HG03159 (cell line): ENCODE results near the gene LARP7.
A peak's percentile ranks its signal among the peaks of the same experiment; 100 is the strongest.
"Not testable (repeated sequence)": the region's sequence is repeated elsewhere in the genome, so short reads cannot be mapped to it uniquely, and the experiment has no call there.

Experiments
- ATAC-seq: cut with Tn5 transposase; IDR thresholded peaks from one replicate; pipeline ENCODE4 v1.9.1; 2021; ENCODE audit warnings: mild to moderate bottlenecking, moderate library complexity; ENCODE audit not compliant: unreplicated experiment

LARP7 gene

DNA sequence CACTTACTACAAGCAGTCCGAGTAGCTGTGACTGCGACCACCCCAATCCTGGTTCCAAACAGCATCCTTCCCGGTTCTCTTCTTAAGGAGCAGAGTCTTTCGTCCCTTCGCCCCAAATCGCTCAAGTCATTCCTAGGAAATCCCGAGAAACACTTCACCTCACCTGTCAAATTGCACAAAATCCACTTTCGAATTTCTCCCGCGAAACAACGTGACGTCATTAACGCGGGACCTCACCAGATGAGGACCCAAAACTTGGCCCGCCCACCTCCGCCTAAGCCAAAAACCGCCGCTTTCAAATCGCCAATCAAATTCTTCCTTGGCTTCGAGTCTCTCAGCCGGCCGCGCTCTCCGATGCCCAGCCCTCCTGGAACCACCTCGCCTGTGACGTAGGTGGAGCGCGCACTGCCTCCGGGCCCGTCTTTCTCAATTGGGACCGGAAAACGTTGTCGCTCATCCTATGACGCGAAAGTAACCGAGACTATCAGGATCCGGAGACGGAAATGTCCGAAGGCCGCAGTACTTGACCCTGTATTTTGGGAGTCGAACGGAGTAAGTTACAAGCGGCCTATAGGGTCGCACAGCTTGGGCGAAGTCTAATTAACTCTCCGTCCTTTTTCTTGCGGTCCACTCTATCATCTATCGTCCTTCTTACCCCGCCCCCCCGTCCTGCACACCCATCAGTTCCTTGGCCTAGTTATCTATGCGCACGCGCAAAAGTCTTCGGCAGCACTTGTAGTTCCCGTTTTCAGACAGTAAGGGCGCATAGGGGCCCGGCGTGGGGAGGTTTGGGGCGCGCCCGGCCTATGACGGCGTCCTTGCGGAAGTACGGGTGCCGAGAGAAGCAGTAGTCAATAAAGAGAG lies at the start of gene LARP7, which contains the start of gene ZGRF1:
TSS of gene LARP7 (plus strand) at position 456 of the 864 bp plus-strand sequence. CDS start 7,527 bp downstream, outside the sequence.
TSS of gene ZGRF1 (minus strand) at position 222 of the 864 bp plus-strand sequence. CDS start 3,733 bp downstream, outside the sequence.
- ATAC-seq: peak; percentile 93

DNA sequence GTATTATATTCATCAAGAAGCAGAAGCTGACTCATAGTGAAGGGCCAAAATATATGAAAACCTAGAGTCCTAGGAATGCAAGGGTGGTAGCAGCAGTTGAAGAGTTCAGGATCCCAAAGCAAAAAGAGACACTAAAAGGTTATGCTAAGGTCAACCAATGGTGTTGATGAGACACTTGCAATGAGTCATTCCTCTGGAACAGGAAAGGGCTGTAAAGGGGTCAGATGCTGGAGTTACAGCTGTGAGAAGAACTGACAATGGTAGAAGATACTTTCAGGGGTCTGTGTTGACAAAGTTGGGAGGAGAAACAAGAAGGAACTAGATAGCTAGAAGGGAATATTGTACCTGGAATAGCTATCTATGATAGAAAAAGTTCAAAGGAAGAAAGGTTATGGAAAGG lies 47.7 kb upstream of the LARP7 start:
- no peak for ATAC-seq

GRCh38 chr4:112591593-112591992 lies 45.4 kb upstream of the LARP7 start:
- ATAC-seq: no peak

GRCh38 chr4:112592717-112593116 lies 44.2 kb upstream of the LARP7 start:
- no peak for ATAC-seq

GRCh38 chr4:112593438-112594133 lies 43.4 kb upstream of the LARP7 start:
- peak; percentile 79 for ATAC-seq

DNA sequence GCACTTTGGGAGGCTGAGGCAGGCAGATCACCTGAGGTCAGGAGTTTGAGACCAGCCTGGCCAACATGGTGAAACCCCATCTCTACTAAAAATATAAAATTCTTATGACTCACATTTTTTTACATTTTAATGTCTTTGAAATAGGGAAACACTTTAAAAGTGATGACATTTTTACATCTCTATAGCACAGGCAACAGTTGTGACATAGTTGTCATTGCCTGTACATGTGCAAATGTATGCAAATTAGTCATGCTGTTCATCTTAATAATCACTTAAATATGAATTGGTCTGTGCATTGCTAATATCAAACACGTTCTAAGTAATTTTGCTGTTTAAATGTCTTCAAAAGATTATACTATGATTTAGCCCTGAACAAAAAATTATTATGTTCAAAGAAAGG lies 42.0 kb upstream of the LARP7 start:
- ATAC-seq: no peak

DNA sequence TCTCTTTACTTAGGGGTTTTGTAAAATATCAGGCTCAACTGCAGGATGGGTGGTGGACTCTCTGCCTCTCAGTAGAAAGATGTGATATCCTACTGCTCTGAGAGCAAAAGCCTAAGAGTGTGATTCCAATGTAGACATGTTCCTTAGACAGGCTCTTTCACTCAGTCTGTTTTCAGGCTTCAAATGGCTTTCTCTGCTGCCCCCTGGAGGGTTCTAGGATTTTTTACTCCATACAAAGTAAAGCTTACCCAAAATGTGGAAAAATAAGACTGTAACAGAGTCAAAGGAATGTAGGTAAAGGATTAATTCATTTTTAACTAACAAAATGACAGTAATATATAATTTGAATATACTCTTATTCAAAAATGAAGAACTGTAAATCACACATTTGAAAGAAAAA lies 32.4 kb upstream of the LARP7 start:
- ATAC-seq: peak; percentile 63

DNA sequence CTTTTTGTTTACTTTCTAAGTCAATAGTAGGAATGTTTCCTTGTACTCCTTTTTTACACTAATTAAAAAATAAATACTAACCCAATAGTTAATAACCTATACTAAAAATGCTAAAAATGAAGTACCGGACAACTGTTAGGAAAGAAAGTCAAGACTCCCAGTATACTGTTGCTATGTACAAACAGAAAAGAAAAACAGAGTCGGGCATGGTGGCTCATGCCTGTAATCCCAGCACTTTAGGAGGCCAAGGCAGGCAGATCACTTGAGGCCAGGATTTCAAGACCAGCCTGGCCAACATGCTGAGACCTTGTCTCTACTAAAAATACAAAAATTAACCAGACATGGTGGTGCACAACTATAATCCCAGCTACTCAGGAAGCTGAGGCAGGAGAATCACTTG lies 24.1 kb upstream of the LARP7 start:
- ATAC-seq: not testable (repeated sequence)

GRCh38 chr4:112616984-112617383 lies 20.0 kb upstream of the LARP7 start:
- no peak for ATAC-seq

DNA sequence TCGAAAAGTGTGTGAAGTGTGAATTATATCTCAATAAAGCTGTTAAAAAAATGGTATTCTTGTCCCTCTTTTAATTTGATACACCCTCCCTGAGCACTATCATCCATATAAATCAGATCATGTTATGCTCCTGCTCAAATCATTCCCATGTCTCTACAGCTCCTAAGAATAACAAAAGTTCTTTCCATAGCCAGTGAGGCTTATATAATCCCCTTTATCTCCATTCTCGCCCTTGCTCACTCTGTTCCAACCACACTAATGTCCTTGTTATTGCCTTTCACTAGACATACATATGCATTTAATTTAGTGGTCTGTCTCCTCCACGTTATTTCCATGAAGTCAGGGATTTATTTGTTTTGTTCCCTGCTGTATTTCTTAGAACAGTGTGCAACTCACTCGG lies 10.7 kb upstream of the LARP7 start:
- no peak for ATAC-seq

DNA sequence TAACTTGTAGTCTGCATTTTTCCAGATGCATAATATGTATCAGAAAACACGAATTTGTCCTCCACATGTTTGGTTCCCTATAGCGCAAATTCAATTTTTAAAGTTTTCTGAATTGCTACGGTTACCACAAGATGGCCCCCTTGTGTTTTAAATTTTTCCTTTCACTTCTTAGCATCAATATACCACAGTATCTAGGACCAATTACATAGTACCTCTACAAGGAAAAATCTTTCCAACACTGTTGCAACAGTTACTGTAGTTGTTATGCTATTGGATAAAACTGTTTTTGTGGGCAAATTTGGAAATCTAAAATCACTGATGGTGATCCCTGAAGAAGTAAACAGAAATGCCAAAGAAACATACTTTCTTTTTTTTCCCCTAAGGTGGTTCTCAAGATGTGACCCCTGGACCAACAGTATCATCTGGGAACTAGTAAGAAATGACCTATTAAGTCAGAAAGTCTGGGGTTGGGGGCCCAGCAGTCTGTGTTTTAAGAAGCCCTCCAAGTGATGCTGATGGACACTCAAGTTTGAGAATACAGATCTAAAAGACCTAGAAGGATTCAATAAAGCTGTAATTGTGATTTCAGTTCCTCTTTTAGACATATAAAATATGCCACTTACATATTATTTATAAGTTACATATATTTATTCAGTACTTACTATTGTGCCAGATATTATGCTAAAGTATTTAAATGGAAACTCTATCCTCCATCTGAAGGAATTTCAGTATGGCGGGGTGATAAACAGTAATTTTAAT lies 3.3 kb upstream of the LARP7 start:
- no peak for ATAC-seq

GRCh38 chr4:112637552-112637866 lies 566 bp downstream of the LARP7 start:
- no peak for ATAC-seq

- no peak for ATAC-seq
Measured at GRCh38 chr4:112642526-112642925, 5.6 kb downstream of the LARP7 start.

- not testable (repeated sequence) for ATAC-seq
Measured at GRCh38 chr4:112644595-112645535, 7.9 kb downstream of the LARP7 start.

GRCh38 chr4:112645541-112646329 lies 8.8 kb downstream of the LARP7 start:
- no peak for ATAC-seq

DNA sequence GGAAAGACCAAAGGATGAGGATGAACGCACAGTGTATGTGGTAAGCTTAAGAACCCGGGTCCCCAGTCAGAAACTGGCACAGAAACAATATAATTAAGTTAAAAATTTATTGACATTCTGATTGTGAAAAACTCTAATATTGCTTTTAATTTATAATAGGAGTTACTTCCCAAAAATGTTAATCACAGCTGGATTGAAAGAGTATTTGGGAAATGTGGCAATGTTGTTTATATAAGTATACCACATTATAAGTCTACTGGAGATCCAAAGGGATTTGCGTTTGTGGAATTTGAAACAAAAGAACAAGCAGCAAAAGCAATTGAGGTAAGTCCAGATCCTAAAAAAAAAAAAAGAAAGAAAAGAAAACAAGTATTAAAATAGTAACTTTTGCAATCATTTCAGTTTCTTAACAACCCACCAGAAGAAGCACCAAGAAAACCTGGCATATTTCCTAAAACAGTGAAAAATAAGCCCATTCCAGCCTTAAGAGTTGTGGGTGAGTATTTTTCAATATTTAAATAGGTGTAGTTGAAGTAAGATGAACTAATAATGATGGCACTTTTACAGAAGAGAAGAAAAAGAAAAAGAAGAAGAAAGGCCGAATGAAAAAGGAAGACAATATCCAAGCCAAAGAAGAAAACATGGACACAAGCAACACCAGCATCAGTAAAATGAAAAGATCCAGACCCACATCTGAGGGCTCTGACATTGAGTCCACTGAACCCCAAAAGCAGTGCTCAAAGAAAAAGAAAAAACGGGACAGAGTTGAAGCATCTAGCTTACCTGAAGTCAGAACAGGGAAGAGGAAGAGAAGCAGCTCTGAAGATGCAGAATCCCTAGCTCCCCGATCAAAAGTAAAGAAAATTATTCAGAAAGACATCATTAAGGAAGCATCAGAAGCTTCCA lies 9.9 kb downstream of the LARP7 start:
- no peak for ATAC-seq

GRCh38 chr4:112647785-112648184 lies 10.8 kb downstream of the LARP7 start:
- ATAC-seq: no peak

- ATAC-seq: no peak
Measured at GRCh38 chr4:112648263-112649054, 11.5 kb downstream of the LARP7 start.
